Esophagus squamous epithelium (tissue), 4 donors: ENCODE results near the gene CILP2.

ENCODE experiments used
- POLR2A ChIP-seq, 4 donors: fragments of 450-650 bp; IDR thresholded peaks; one replicate each; pipeline ENCODE4 v1.6.1; 2017; ENCODE audit warnings: antibody characterized with exemption in 4 of 4, mild to moderate bottlenecking in 4 of 4, moderate library complexity in 3 of 4
- TF ChIP-seq, protein P1 (sequence below), 6 experiments: fragments of 450-650 bp in 4 of 6; fragments of 200-600 bp in 2 of 6; sonication (generic) in 2 of 6; IDR thresholded peaks; one replicate each; pipeline ENCODE4 v1.5.1; 2016 to 2019; ENCODE audit warnings: antibody characterized with exemption in 6 of 6, mild to moderate bottlenecking in 4 of 6, moderate library complexity in 4 of 6

DNA sequence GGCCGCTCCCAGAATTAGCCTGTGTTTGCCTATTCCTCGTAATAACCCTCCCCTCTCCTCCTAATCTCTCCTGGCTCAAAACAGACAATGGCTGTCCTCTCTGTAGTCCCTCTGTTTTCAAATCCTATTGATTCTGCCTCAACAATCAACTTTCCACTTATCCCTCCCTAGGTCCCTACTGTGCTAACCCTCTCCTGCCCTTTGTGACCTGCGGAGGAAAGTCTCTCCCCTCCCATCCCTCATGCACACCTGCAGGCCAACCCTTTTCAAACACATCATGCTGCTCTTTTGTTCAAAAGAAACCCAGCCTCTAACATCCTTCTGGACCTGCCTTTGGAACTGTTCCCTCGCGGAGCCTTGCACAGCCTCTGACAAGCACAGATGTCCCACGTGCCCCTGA, 37.3 kb downstream of the CILP2 start:
- TF ChIP-seq, protein P1, sequence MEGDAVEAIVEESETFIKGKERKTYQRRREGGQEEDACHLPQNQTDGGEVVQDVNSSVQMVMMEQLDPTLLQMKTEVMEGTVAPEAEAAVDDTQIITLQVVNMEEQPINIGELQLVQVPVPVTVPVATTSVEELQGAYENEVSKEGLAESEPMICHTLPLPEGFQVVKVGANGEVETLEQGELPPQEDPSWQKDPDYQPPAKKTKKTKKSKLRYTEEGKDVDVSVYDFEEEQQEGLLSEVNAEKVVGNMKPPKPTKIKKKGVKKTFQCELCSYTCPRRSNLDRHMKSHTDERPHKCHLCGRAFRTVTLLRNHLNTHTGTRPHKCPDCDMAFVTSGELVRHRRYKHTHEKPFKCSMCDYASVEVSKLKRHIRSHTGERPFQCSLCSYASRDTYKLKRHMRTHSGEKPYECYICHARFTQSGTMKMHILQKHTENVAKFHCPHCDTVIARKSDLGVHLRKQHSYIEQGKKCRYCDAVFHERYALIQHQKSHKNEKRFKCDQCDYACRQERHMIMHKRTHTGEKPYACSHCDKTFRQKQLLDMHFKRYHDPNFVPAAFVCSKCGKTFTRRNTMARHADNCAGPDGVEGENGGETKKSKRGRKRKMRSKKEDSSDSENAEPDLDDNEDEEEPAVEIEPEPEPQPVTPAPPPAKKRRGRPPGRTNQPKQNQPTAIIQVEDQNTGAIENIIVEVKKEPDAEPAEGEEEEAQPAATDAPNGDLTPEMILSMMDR (IDR thresholded peaks at IDR 0.05), result no peak
- no peak for TF ChIP-seq POLR2A (IDR thresholded peaks at IDR 0.05)
